ENCODE measurements around the gene SPINDOC. TPM values are rescaled to one million over a fixed set of nuclear protein-coding genes. Genes with fewer than 3 reads are reported as not detected.
"Not testable (repeated sequence)": the region's sequence is repeated elsewhere in the genome, so short reads cannot be mapped to it uniquely, and the experiment has no call there.

The SPINDOC gene, protein sequence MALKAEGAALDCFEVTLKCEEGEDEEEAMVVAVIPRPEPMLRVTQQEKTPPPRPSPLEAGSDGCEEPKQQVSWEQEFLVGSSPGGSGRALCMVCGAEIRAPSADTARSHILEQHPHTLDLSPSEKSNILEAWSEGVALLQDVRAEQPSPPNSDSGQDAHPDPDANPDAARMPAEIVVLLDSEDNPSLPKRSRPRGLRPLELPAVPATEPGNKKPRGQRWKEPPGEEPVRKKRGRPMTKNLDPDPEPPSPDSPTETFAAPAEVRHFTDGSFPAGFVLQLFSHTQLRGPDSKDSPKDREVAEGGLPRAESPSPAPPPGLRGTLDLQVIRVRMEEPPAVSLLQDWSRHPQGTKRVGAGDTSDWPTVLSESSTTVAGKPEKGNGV
- total RNA-seq: 8.1 and 8.9 TPM in 2 replicates

DNA sequence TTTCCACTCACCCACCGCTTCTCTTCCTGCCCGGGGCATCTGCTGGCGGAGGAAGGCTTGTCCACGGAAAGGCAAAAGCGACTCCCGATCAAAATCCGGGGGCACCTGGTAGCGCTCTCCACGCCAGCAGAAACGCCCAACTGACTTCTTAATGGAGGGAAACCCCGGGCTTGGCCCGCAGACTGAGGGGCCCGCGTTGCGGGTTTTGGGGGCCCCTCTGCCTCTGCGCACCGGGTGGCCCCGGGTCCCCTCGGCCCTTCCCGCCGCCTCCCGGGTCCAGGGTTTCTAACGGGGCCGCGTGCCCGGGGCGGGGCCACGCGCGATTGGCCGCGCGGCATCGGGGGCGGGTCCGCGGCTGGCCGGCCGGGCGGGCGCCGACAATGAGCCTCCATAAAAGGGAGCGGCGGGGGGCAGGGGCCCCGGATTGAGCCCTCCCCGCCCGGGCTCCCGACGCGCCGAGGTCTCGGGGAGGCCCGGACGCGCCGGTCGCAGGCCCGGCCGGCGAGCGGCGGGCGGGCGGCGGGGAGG is at the start of gene SPINDOC:
Gene SPINDOC, plus strand, starts transcription at position 422 of the 528 bp plus-strand sequence. CDS start 231 bp downstream, outside the sequence.
- DNase-seq (ENCODE audit: low read depth in 2 of 2): peak; percentile 70 to 74

GRCh38 chr11:63763496-63764339 is 49.5 kb upstream of the SPINDOC start:
- peak in 1 of 2 donors; percentile 34 for DNase-seq (ENCODE audit: low read depth in 2 of 2)

- DNase-seq (ENCODE audit: low read depth in 2 of 2): no peak
Observed at GRCh38 chr11:63764340-63764678, 48.9 kb upstream of the SPINDOC start.

- DNase-seq (ENCODE audit: low read depth in 2 of 2): no peak
Observed at GRCh38 chr11:63764679-63765647, 48.3 kb upstream of the SPINDOC start.

GRCh38 chr11:63765688-63766241 is 47.5 kb upstream of the SPINDOC start:
- DNase-seq (ENCODE audit: low read depth in 2 of 2): no peak

DNA sequence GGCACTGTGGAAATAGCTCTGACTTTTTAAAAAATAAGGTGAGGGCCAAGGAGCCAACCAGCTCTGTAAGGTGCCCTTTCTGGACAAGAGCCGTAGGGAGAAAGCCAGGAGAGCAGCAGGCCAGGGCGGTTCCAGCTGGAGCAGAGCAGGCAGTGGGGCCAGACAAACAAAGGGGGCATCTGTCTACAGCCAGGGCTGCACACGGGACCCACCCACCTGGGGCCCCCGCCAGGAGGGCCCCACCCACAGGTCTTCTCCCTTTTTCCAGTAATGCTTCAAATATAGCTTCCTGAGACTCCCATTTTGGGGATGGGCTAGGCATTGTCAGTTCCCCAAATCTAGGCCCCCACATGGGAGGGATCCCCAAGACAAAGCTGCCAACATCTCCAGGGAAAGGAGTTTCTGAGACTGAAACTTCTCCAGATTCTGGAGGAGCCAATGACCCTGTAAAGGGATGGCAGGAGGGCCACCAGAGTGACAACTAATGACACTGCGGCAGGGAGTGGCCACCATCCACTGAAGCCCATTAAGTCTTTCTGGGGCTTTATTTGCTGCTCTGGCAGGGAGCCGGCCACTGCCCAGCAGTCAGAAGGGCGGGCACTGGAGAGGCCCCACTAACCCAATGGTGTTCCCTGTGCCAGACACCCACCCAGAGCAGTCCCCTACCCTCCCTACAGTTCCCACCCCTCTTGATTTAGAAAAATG is 46.6 kb upstream of the SPINDOC start:
- DNase-seq (ENCODE audit: low read depth in 2 of 2): no peak

DNA sequence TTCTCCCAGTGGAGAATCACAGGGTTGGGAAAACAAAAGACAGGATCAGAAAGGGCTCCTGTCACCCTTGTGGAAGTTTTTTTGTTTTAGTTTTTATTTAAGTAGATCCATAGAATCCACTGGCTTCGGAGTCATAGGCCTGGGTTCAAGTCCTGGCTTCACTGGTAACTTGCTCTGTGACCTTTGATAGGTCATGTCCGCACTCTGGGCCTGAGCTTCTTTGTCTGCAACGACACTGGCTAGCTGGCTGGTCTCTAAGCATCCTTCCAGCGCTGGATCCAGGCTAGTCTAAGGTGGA is 46.0 kb upstream of the SPINDOC start:
- no peak for DNase-seq (ENCODE audit: low read depth in 2 of 2)

DNA sequence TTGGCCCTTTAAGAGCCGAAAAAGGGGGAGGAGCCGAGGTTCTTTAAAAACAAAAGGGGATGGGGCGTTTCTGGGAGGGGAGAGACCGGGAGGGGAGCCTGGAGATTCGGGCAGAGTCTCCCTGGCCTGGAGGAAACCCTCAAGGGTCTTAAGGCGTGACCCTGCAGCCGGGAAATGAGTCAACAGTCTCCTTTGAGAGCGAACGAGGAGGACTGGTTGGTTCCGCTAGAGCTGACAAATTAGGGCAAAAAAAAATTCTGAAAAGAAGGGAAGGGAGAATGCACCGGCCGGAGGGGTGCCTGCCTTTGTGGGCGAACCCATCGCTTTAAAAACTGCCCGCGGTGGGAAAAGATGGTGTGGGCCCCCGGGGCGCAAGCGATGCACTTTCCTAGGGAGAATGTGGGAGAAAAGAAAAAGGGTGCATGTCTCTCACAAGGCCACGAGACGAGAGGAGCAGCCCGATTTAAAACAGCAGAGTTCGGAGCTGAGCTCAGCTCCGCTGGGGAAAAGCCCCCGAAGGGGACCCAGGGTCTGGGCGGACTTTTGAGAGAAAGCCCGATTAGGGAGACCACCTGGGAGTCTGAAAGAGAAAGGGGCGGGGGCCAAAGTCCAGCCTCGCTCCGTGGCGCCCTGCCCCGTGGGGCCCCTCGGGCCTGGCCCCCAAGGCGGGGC is 45.6 kb upstream of the SPINDOC start:
- peak; percentile 41 to 84 for DNase-seq (ENCODE audit: low read depth in 2 of 2)

GRCh38 chr11:63768237-63769041 is 44.8 kb upstream of the SPINDOC start, which contains the start of gene ZFTA:
Gene ZFTA, minus strand, starts transcription at chr11:63768775. Its CDS starts 153 bp downstream, at chr11:63768622.
- peak; percentile 54 to 69 for DNase-seq (ENCODE audit: low read depth in 2 of 2)

DNA sequence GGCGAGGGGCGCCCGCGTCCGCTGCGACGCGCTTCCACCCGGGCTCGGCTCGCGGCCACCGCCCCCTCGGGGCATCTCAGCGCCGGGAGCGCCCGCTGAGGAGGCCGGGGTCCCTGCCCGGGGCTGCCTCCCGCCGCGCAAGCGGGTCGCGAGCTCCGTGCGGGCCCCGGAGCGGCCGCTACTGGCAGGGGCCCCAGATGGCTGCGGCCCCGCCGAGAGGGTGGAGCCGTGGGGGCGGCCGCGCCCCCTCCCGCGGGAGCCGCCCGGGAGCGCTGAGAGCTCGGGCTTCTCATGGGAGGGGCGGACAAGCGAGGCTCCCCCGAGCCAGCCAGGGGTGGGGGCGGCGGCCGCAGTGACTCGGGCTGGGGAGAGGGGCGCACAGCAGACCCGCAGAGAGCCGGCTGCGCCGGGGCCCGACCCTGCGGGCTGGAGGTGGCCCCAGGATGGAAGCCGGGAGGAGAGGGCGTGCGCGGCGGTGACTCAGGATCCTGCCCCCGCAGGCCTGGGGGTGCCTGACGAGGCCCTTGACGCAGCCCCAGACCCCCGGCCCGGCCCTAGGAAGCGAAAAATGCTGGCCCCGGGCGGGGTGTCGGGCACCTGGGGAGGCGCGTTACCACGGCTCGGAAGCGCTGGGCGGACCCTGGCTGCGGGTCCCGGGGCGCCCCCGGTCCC is 44.1 kb upstream of the SPINDOC start:
- DNase-seq (ENCODE audit: low read depth in 2 of 2): peak; percentile 28 to 57

DNA sequence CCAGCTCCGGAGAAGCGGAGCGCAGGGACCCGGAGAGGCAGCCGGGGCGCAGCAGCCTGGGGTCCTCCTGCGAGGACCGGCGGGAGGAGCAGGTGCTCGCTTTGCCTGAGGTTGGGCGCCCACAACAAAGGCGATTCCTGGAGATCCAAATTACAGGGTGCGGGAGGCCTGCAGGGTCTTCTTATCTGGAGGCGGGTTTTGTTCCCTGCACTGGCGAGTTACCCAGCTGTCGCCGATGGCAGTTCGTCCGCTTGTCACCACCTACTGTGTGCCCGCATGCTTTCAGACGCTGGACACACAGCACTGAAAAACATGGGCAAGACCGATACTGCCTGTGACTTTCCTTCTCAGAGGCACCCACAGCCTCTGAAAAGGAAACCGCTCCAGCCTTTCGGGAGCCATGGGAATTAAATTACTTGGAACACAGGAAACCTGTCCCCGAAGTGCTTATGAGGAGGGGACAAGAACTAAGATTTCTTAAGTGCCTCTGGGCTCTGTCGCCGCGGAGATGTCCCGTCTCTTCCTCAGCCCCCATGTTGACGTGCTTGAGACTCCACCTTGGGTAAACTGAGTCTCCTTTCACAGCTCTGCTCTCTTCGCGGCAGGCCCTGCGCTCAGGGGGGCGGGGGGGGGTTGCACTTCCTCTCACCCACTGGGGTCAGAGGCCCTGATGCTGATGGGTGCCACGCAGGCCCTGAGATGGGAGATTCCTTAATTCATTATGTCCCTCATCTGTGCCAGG is 43.4 kb upstream of the SPINDOC start:
- DNase-seq (ENCODE audit: low read depth in 2 of 2): peak in 1 of 2 donors; percentile 4

- DNase-seq (ENCODE audit: low read depth in 2 of 2): no peak
Observed at GRCh38 chr11:63770763-63771162, 42.5 kb upstream of the SPINDOC start.

GRCh38 chr11:63771741-63772318 is 41.4 kb upstream of the SPINDOC start:
- not testable (repeated sequence) for DNase-seq (ENCODE audit: low read depth in 2 of 2)

GRCh38 chr11:63775191-63775590 is 38.1 kb upstream of the SPINDOC start:
- no peak for DNase-seq (ENCODE audit: low read depth in 2 of 2)

GRCh38 chr11:63779039-63779438 is 34.2 kb upstream of the SPINDOC start:
- DNase-seq (ENCODE audit: low read depth in 2 of 2): peak; percentile 62

DNA sequence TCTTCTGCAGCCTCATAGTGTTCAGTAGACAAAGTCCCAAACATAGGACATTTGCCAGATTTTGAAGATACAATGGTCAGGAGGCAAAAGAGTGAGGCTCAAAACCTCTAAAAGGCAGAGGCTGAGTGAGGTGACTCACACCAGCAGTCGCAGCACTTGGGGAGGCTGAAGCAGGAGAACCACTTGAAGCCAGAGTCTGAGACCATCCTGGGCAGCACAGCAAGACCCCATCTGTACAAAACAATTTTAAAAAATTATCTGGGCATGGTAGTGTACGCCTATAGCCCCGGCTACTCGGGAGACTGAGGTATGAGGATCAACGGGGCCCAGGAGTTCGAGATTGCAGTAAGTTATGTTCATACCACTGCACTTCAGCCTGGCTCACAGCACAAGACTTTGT is 30.5 kb upstream of the SPINDOC start:
- DNase-seq (ENCODE audit: low read depth in 2 of 2): no peak

GRCh38 chr11:63783925-63784592 is 29.2 kb upstream of the SPINDOC start:
- no peak for DNase-seq (ENCODE audit: low read depth in 2 of 2)

All from lung microvascular endothelial cell (primary cell).